ENCODE data around the gene PAPPA2.
"Not testable (repeated sequence)": the region's sequence is repeated elsewhere in the genome, so short reads cannot be mapped to it uniquely, and the experiment has no call there.

Gene PAPPA2

DNA sequence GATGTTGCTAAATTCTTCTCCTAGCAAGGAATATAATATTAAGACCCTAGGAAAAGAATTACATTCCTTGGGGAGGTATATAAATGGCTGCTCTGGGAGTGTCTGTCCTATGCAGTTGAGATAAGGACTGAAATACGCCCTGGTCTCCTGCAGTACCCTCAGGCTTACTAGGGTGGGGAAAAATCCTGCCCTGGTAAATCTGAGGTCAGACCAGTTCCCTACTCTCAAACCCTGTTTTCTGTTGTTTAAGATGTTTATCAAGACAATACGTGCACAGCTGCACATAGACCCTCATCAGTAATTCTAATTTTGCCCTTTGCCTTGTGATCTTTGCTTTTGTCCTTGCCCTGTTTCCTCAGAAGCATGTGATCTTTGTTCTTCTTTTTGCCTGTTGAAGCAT, 11.2 kb upstream of the PAPPA2 start:
- not testable (repeated sequence) for H3K36me3 ChIP-seq (ENCODE audit: control insufficient read depth, insufficient read depth, low read length); H3K27me3 ChIP-seq (ENCODE audit: control insufficient read depth, insufficient read depth, low read length); H3K9ac ChIP-seq (ENCODE audit: low read length); H3K27ac ChIP-seq (ENCODE audit: low read depth, low read length); H3K4me1 ChIP-seq (ENCODE audit: control insufficient read depth, insufficient read depth, low read length); H3K4me3 ChIP-seq (ENCODE audit: low read depth, low read length); H3K9me3 ChIP-seq (ENCODE audit: control insufficient read depth, insufficient read depth, low read depth, low read length)

- Histone ChIP-seq H3K27me3 (ENCODE audit: control insufficient read depth, insufficient read depth, low read length) (no peaks in the 10 kb centered on the region), H3K27ac (ENCODE audit: low read depth, low read length) (no peak overlapping the region), H3K4me1 (ENCODE audit: control insufficient read depth, insufficient read depth, low read length) (no peaks in the 10 kb centered on the region), H3K36me3 (ENCODE audit: control insufficient read depth, insufficient read depth, low read length) (no peaks in the 10 kb centered on the region), H3K4me3 (ENCODE audit: low read depth, low read length) (no peak overlapping the region), H3K9me3 (ENCODE audit: control insufficient read depth, insufficient read depth, low read depth, low read length) (peaks cover 14% of the 10 kb centered on the region), H3K9ac (ENCODE audit: low read length) (no peak overlapping the region)
Measured at GRCh38 chr1:176456795-176457194, 6.2 kb upstream of the PAPPA2 start.

GRCh38 chr1:176460544-176461336, 2.2 kb upstream of the PAPPA2 start:
- H3K4me1 ChIP-seq (ENCODE audit: control insufficient read depth, insufficient read depth, low read length): 0 out of 2 replicates have a peak, but pooled peaks cover 5% of the 10 kb centered on the region

GRCh38 chr1:176461576-176461975, 1.4 kb upstream of the PAPPA2 start:
- Histone ChIP-seq H3K36me3 (ENCODE audit: control insufficient read depth, insufficient read depth, low read length) (no peaks in the 10 kb centered on the region), H3K9me3 (ENCODE audit: control insufficient read depth, insufficient read depth, low read depth, low read length) (peaks cover 12% of the 10 kb centered on the region), H3K27ac (ENCODE audit: low read depth, low read length) (no peak overlapping the region), H3K27me3 (ENCODE audit: control insufficient read depth, insufficient read depth, low read length) (no peaks in the 10 kb centered on the region), H3K9ac (ENCODE audit: low read length) (no peak overlapping the region), H3K4me1 (ENCODE audit: control insufficient read depth, insufficient read depth, low read length) (0 out of 2 replicates have a peak, but pooled peaks cover 5% of the 10 kb centered on the region), H3K4me3 (ENCODE audit: low read depth, low read length) (no peak overlapping the region)

More at GRCh38 chr1:176460544-176461336, 2.2 kb upstream of the PAPPA2 start:
- no peak overlapping the region for H3K27ac ChIP-seq (ENCODE audit: low read depth, low read length)
- peaks cover 12% of the 10 kb centered on the region for H3K9me3 ChIP-seq (ENCODE audit: control insufficient read depth, insufficient read depth, low read depth, low read length)
- no peak overlapping the region for H3K9ac ChIP-seq (ENCODE audit: low read length)
- no peaks in the 10 kb centered on the region for H3K27me3 ChIP-seq (ENCODE audit: control insufficient read depth, insufficient read depth, low read length)
- H3K36me3 ChIP-seq (ENCODE audit: control insufficient read depth, insufficient read depth, low read length): no peaks in the 10 kb centered on the region
- H3K4me3 ChIP-seq (ENCODE audit: low read depth, low read length): no peak overlapping the region

GRCh38 chr1:176466514-176466913, 3.5 kb downstream of the PAPPA2 start:
- Histone ChIP-seq H3K4me1 (ENCODE audit: control insufficient read depth, insufficient read depth, low read length) (0 out of 2 replicates have a peak, but pooled peaks cover 5% of the 10 kb centered on the region), H3K36me3 (ENCODE audit: control insufficient read depth, insufficient read depth, low read length) (no peaks in the 10 kb centered on the region), H3K27me3 (ENCODE audit: control insufficient read depth, insufficient read depth, low read length) (no peaks in the 10 kb centered on the region), H3K9ac (ENCODE audit: low read length) (no peak overlapping the region), H3K4me3 (ENCODE audit: low read depth, low read length) (no peak overlapping the region), H3K9me3 (ENCODE audit: control insufficient read depth, insufficient read depth, low read depth, low read length) (no peaks in the 10 kb centered on the region), H3K27ac (ENCODE audit: low read depth, low read length) (no peak overlapping the region)

- Histone ChIP-seq H3K4me1 (ENCODE audit: control insufficient read depth, insufficient read depth, low read length) (no peaks in the 10 kb centered on the region), H3K9ac (ENCODE audit: low read length) (no peak overlapping the region), H3K9me3 (ENCODE audit: control insufficient read depth, insufficient read depth, low read depth, low read length) (no peaks in the 10 kb centered on the region), H3K27ac (ENCODE audit: low read depth, low read length) (no peak overlapping the region), H3K27me3 (ENCODE audit: control insufficient read depth, insufficient read depth, low read length) (no peaks in the 10 kb centered on the region), H3K4me3 (ENCODE audit: low read depth, low read length) (no peak overlapping the region), H3K36me3 (ENCODE audit: control insufficient read depth, insufficient read depth, low read length) (no peaks in the 10 kb centered on the region)
Measured at GRCh38 chr1:176469450-176470010, 6.6 kb downstream of the PAPPA2 start.

GRCh38 chr1:176471338-176472121, 8.6 kb downstream of the PAPPA2 start:
- H3K9me3 ChIP-seq (ENCODE audit: control insufficient read depth, insufficient read depth, low read depth, low read length): no peaks in the 10 kb centered on the region
- H3K27ac ChIP-seq (ENCODE audit: low read depth, low read length): no peak overlapping the region
- no peaks in the 10 kb centered on the region for H3K4me1 ChIP-seq (ENCODE audit: control insufficient read depth, insufficient read depth, low read length)
- H3K4me3 ChIP-seq (ENCODE audit: low read depth, low read length): no peak overlapping the region
- no peak overlapping the region for H3K9ac ChIP-seq (ENCODE audit: low read length)
- no peaks in the 10 kb centered on the region for H3K36me3 ChIP-seq (ENCODE audit: control insufficient read depth, insufficient read depth, low read length)
- H3K27me3 ChIP-seq (ENCODE audit: control insufficient read depth, insufficient read depth, low read length): no peaks in the 10 kb centered on the region

DNA sequence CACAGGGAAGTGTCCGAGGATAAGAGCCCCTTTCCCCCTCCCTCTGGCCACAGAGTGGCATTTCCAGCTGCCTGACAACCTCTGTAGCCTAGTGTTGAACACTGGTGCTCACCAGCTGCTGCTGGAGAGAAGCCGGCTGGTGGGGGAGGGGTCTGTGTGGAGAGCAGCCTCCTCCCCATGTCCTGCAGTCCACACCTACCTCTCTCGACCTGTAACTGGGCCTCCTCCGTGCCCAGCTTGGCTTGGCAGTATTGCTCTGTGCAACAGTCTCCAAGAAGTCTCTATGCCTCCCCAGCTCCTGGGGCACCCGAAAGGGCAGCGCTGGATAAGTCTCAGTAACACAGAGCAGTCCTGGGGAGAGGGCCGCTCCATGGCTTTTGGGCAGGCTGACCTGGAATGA, 17.0 kb downstream of the PAPPA2 start:
- Histone ChIP-seq H3K27me3 (ENCODE audit: control insufficient read depth, insufficient read depth, low read length) (no peaks in the 10 kb centered on the region), H3K36me3 (ENCODE audit: control insufficient read depth, insufficient read depth, low read length) (no peaks in the 10 kb centered on the region), H3K27ac (ENCODE audit: low read depth, low read length) (no peak overlapping the region), H3K9ac (ENCODE audit: low read length) (no peak overlapping the region), H3K4me3 (ENCODE audit: low read depth, low read length) (no peak overlapping the region), H3K4me1 (ENCODE audit: control insufficient read depth, insufficient read depth, low read length) (peaks cover 9% of the 10 kb centered on the region; the same call in 1 of the 2 replicates), H3K9me3 (ENCODE audit: control insufficient read depth, insufficient read depth, low read depth, low read length) (no peaks in the 10 kb centered on the region)

- Histone ChIP-seq H3K9me3 (ENCODE audit: control insufficient read depth, insufficient read depth, low read depth, low read length) (no peaks in the 10 kb centered on the region), H3K4me3 (ENCODE audit: low read depth, low read length) (no peak overlapping the region), H3K9ac (ENCODE audit: low read length) (no peak overlapping the region), H3K4me1 (ENCODE audit: control insufficient read depth, insufficient read depth, low read length) (peaks cover 9% of the 10 kb centered on the region; the same call in 1 of the 2 replicates), H3K27ac (ENCODE audit: low read depth, low read length) (no peak overlapping the region), H3K36me3 (ENCODE audit: control insufficient read depth, insufficient read depth, low read length) (no peaks in the 10 kb centered on the region), H3K27me3 (ENCODE audit: control insufficient read depth, insufficient read depth, low read length) (no peaks in the 10 kb centered on the region)
Measured at GRCh38 chr1:176480750-176481149, 17.8 kb downstream of the PAPPA2 start.

DNA sequence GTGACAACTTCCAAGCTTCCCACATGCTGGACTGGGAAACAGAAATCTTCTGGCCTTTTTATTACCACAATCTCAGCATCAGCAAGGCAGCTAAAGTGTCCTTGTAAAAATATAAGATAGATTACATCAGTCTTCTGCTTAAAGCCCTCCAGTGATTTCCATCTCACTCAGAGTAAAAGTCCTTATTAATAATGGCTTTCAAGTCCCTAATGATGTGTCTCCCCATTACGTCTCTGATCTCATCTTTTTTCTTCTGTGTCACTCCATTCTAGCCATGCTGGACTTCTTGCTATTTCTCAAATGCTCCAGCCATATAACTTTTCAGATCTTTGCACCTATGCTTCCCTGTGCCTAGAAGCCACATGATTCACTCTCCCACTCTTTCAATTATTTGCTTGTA, 22.1 kb downstream of the PAPPA2 start:
- no peak overlapping the region for H3K9ac ChIP-seq (ENCODE audit: low read length)
- no peaks in the 10 kb centered on the region for H3K36me3 ChIP-seq (ENCODE audit: control insufficient read depth, insufficient read depth, low read length)
- no peaks in the 10 kb centered on the region for H3K27me3 ChIP-seq (ENCODE audit: control insufficient read depth, insufficient read depth, low read length)
- H3K4me1 ChIP-seq (ENCODE audit: control insufficient read depth, insufficient read depth, low read length): peaks cover 3% of the 10 kb centered on the region; the same call in 1 of the 2 replicates
- H3K4me3 ChIP-seq (ENCODE audit: low read depth, low read length): no peak overlapping the region
- H3K27ac ChIP-seq (ENCODE audit: low read depth, low read length): no peak overlapping the region
- H3K9me3 ChIP-seq (ENCODE audit: control insufficient read depth, insufficient read depth, low read depth, low read length): no peaks in the 10 kb centered on the region

- no peaks in the 10 kb centered on the region for H3K9me3 ChIP-seq (ENCODE audit: control insufficient read depth, insufficient read depth, low read depth, low read length)
- no peaks in the 10 kb centered on the region for H3K36me3 ChIP-seq (ENCODE audit: control insufficient read depth, insufficient read depth, low read length)
- no peaks in the 10 kb centered on the region for H3K4me1 ChIP-seq (ENCODE audit: control insufficient read depth, insufficient read depth, low read length)
- H3K9ac ChIP-seq (ENCODE audit: low read length): no peak overlapping the region
- H3K27me3 ChIP-seq (ENCODE audit: control insufficient read depth, insufficient read depth, low read length): no peaks in the 10 kb centered on the region
- no peak overlapping the region for H3K4me3 ChIP-seq (ENCODE audit: low read depth, low read length)
- H3K27ac ChIP-seq (ENCODE audit: low read depth, low read length): no peak overlapping the region
Measured at GRCh38 chr1:176494436-176494835, 31.5 kb downstream of the PAPPA2 start.

All from HUES6 (cell line).